HG02970 (cell line): ENCODE results near the gene REEP1.

Source experiments
- ATAC-seq: cut with Tn5 transposase; IDR thresholded peaks from one replicate; pipeline ENCODE4 v1.9.1; 2021; ENCODE audit warnings: mild to moderate bottlenecking, moderate library complexity, moderate number of reproducible peaks; ENCODE audit not compliant: unreplicated experiment, low FRiP score

Gene REEP1, protein sequence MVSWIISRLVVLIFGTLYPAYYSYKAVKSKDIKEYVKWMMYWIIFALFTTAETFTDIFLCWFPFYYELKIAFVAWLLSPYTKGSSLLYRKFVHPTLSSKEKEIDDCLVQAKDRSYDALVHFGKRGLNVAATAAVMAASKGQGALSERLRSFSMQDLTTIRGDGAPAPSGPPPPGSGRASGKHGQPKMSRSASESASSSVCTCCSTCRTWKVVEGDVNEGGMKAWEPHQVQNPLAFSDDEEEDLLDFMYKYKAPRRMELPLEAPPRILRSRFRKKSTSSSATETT

GRCh38 chr2:86337244-86337835, at the start of gene REEP1:
Gene REEP1, minus strand, starts transcription at chr2:86337626. Its CDS starts 116 bp downstream, at chr2:86337510.
- no peak for ATAC-seq

DNA sequence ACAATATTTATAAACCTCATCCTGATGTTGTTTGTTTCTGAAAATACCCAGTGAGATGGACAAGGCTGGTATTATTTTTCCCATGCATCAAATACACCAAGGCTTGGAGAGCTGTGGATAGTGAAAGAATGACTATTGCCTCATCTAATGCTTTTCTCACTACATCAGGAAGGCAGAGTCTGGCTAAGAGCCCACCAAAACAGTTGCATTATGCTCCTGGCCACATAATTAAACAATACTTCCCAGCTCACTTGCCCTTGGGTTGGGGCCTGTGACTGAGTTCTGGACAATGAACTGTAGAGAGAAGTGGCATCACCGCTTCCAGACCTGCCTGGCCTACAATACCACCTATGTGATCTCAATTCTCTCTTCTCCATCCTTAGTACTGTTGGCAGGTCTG, 46.4 kb upstream of the REEP1 start:
- ATAC-seq, result no peak

GRCh38 chr2:86382698-86383097, 45.3 kb upstream of the REEP1 start:
- no peak for ATAC-seq

DNA sequence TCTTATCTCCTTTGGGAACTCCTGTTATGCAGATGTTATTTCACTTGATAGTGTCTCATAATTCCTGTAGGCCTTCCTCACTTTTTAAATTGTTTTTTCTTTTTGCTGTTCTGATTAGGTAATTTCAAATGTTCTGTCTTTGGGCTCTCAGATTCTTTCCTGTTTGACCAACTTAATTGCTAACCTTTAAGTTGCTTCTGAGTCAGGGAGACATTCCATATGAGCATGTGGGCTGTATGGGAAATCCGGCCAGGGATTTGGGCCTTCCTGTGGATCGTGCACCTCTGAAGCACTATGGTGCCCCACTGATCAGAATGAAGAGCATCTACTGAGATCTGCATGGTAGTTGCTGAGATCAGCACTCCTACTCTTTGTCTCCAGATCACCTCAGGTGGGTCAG, 44.7 kb upstream of the REEP1 start:
- no peak for ATAC-seq

- no peak for ATAC-seq
Observed at GRCh38 chr2:86378469-86378868, 41.0 kb upstream of the REEP1 start.

GRCh38 chr2:86375623-86376022, 38.2 kb upstream of the REEP1 start:
- ATAC-seq, result no peak

DNA sequence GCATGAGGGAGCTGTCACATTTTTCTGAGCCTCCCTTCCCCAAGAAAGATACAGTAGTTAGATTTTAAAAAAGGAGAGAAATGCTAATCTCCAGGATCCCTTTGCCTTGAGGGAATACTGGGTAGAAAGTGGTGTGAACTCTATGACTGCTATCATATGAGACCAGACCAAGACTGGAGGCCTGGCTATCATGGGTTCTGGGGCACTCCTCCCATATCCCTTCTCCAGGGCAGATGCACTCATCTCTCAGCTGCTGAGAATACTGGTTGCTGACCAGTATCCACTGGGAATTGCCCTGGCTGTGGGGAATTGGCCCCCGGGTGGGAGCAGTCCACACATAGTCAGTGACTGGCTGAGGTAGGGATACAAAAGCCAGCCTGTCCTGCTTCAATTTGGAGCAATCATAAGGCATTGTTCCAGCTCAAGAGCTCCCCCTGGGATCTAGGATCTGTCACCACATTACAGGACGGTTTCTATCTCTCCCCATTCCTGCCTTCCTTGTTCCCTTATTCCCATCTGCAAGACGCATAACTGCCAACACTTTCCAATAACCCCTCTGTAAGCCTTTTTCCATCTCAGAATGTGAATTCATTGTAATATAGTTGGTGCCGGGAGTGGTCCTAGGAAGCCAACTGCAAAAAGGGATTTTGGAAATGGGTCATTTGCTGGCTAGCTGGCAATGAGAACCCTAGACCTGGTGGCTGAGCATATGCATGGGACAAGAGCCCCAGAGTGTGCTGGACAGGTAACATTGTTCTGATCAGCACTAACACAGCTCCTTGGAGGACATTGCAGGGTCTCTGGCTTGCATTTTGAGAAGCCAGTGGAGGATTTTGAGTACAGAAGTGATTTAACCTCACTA, 35.4 kb upstream of the REEP1 start:
- no peak for ATAC-seq

DNA sequence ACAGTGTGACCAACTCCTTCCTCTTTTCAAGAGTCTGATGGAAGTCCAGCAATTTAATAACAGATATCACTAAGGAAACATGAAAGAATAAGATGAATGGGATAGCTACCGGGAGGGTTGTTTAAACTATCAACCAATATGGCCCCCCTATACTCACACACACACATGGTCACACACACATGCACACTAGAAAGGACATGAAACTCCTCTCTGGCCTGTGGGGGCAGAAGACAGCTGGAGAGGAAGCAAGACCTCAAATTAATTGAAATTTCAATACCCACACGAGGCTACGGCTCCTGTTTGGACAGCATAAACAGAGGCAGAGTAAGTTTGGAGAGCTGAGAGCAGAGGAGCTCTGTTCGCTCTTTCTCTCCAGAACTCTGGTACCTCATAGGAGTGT, 34.7 kb upstream of the REEP1 start:
- no peak for ATAC-seq

DNA sequence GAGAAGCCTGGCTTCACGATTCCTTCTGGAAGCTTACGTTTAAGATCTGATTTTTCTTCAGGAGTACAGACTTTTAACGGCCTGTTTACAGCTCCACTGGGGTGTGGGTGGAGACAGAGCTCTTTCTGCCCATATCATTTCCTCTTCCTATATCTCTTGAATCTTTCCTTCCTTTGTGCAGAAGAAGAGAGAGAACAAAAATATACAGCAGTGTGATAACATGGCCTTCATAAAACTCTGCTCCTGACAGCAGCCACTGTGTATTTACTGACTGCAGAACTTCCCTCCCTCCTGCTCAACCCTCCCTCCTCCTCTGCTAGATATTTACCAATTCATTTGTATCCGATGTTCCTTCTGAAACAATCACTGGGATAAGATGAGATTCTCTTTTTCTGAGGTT, 34.1 kb upstream of the REEP1 start:
- no peak for ATAC-seq

DNA sequence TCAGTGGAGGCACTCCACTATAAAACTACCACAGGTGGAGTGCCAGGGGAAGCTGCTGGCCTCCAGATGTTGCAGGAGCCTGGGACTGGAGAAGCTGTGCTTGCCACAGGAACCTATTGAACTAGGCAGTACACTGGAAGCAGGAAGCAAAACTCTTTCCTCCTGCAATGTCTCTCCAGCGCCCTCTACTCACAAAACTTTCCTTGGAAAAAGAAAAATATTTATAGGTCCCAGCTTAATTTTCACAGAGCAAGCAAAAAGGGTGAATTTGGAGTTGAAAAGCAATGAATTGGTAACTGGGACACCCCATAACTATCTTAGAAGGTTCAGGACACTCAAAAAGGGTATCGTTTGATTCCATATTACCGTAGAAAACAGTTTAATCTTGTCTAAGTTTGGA, 33.2 kb upstream of the REEP1 start:
- no peak for ATAC-seq

- ATAC-seq, result no peak
Observed at GRCh38 chr2:86368161-86368824, 30.9 kb upstream of the REEP1 start.

DNA sequence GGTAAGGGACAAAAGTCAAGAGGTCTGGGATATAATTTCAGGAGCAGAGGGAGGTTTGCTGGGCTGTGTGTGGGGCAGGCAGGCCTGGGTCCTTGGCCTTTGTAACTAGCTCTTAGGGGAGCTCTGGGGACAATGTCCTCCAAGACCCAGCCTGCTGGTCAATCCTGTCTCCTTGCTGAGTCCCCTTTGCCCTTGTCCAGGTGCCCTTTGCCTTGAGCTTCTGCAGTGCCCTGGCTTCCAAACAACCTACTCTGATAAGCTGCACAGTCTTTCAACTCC, 30.0 kb upstream of the REEP1 start:
- ATAC-seq, result no peak

GRCh38 chr2:86366651-86367498, 29.4 kb upstream of the REEP1 start:
- ATAC-seq, result no peak

DNA sequence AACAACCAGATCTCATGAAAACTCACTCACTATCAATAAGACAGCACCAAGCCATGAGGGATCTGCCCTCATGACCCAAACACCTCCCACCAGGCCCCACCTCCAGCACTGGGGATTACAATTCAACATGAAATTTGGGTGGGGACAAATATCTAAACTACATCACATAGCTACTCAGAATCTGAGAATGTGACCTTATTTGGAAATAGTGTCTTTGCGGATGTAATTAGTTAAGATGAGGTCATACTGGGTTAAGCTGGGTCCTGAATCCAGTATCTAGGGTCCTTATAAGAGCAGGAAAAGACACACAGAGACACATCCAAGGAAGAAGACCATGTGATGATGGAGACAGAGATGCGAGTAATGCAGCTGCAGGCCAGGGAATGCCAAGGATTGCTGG, 27.5 kb upstream of the REEP1 start:
- ATAC-seq, result no peak

- ATAC-seq, result no peak
Observed at GRCh38 chr2:86360776-86361175, 23.4 kb upstream of the REEP1 start.

GRCh38 chr2:86358957-86359356, 21.5 kb upstream of the REEP1 start:
- no peak for ATAC-seq

GRCh38 chr2:86357392-86357963, 20.1 kb upstream of the REEP1 start:
- ATAC-seq, result no peak

GRCh38 chr2:86352727-86353221, 15.3 kb upstream of the REEP1 start:
- no peak for ATAC-seq

GRCh38 chr2:86352137-86352726, 14.8 kb upstream of the REEP1 start:
- ATAC-seq, result no peak
